GM23338 (cell line): ENCODE data around the gene PRSS36. TPM values are rescaled to one million over a fixed set of nuclear protein-coding genes. Genes with fewer than 3 reads are reported as not detected.
A peak's percentile ranks its signal among the peaks of the same experiment; 100 is the strongest.

ENCODE experiments used
- ATAC-seq: fragments of 200-7000 bp; cut with Tn5 transposase; 3 replicates; pipeline ENCODE4 v1.9.1; 2020
- DNase-seq: peaks from one replicate; pipeline ENCODE4 v3.0.0-alpha.2; 2015; ENCODE audit warnings: low spot score
- H2AFZ ChIP-seq: fragments of 200-600 bp; sonication (generic); 2 replicates; pipeline ENCODE4 v1.8.0; 2016; ENCODE audit warnings: antibody characterized with exemption, mild to moderate bottlenecking, moderate library complexity
- H3F3A ChIP-seq: fragments of 200-600 bp; sonication (generic); replicated peaks from 2 replicates; pipeline ENCODE4 v1.8.0; 2017; ENCODE audit warnings: antibody characterized with exemption, mixed run types, low read depth
- H3K27ac ChIP-seq: fragments of 200-600 bp; sonication (generic); 2 replicates; pipeline ENCODE4 v1.6.1; 2016; ENCODE audit warnings: low read depth
- H3K27me3 ChIP-seq: fragments of 200-600 bp; sonication (generic); 2 replicates; pipeline ENCODE4 v1.8.0; 2016; ENCODE audit warnings: mild to moderate bottlenecking, mixed run types, moderate library complexity; ENCODE audit not compliant: insufficient read depth
- H3K36me3 ChIP-seq: fragments of 200-600 bp; sonication (generic); 2 replicates; pipeline ENCODE4 v1.8.0; 2016; ENCODE audit warnings: mild to moderate bottlenecking; ENCODE audit not compliant: insufficient read depth
- H3K4me1 ChIP-seq: fragments of 200-600 bp; sonication (generic); 2 replicates; pipeline ENCODE4 v1.8.0; 2016; ENCODE audit warnings: mild to moderate bottlenecking, moderate library complexity; ENCODE audit not compliant: insufficient read depth
- H3K4me2 ChIP-seq: fragments of 200-600 bp; sonication (generic); 2 replicates; pipeline ENCODE4 v1.7.1; 2017; ENCODE audit warnings: mixed run types
- H3K4me3 ChIP-seq: fragments of 200-600 bp; sonication (generic); 2 replicates; pipeline ENCODE4 v1.6.1; 2016; ENCODE audit warnings: mixed run types
- H3K79me2 ChIP-seq: fragments of 200-600 bp; sonication (generic); replicated peaks from 2 replicates; pipeline ENCODE4 v1.8.0; 2017; ENCODE audit warnings: mild to moderate bottlenecking; ENCODE audit not compliant: insufficient read depth
- H3K9me2 ChIP-seq: fragments of 200-600 bp; sonication (generic); 2 replicates; pipeline ENCODE4 v1.8.0; 2017; ENCODE audit not compliant: insufficient read depth
- H4K20me1 ChIP-seq: fragments of 200-600 bp; sonication (generic); replicated peaks from 2 replicates; pipeline ENCODE4 v1.8.0; 2017; ENCODE audit warnings: mild to moderate bottlenecking; ENCODE audit not compliant: insufficient read depth
- H3K27ac Mint-ChIP-seq: 2 replicates; pipeline ENCODE4 v1.8.0; 2020; ENCODE audit warnings: inconsistent platforms, mild to moderate bottlenecking, moderate library complexity, mixed read lengths
- H3K27me3 Mint-ChIP-seq: 3 replicates; pipeline ENCODE4 v1.8.0; 2022; ENCODE audit warnings: low read depth, mild to moderate bottlenecking, moderate library complexity, mixed read lengths, inconsistent platforms; ENCODE audit not compliant: insufficient read depth, poor library complexity
- H3K36me3 Mint-ChIP-seq: 3 replicates; pipeline ENCODE4 v1.8.0; 2021; ENCODE audit warnings: low read depth, mild to moderate bottlenecking, inconsistent platforms, moderate library complexity, mixed read lengths
- H3K4me1 Mint-ChIP-seq: 3 replicates; pipeline ENCODE4 v1.8.0; 2020; ENCODE audit warnings: mild to moderate bottlenecking, inconsistent platforms, mixed read lengths
- H3K4me3 Mint-ChIP-seq: 3 replicates; pipeline ENCODE4 v1.8.0; 2021; ENCODE audit warnings: moderate library complexity, mild to moderate bottlenecking, inconsistent platforms, mixed read lengths
- H3K9me3 Mint-ChIP-seq: 3 replicates; pipeline ENCODE4 v1.8.0; 2020; ENCODE audit warnings: moderate library complexity, mild to moderate bottlenecking, inconsistent platforms, mixed read lengths
- CREB1 ChIP-seq: fragments of 250-450 bp; sonication (Bioruptor Pico); IDR thresholded peaks from 2 replicates; pipeline ENCODE4 v1.5.0; 2020; ENCODE audit warnings: low read depth, mild to moderate bottlenecking, moderate library complexity
- EZH2phosphoT487 ChIP-seq: fragments of 200-600 bp; sonication (generic); IDR thresholded peaks from one replicate; pipeline ENCODE4 v1.8.1; 2018; ENCODE audit warnings: antibody characterized with exemption; ENCODE audit not compliant: unreplicated experiment
- JUNB ChIP-seq: IDR thresholded peaks from one replicate; pipeline ENCODE4 v1.6.1; 2016; ENCODE audit warnings: antibody characterized with exemption; ENCODE audit not compliant: unreplicated experiment
- NANOG ChIP-seq: IDR thresholded peaks from 2 replicates; pipeline ENCODE4 v1.6.1; 2016; ENCODE audit warnings: antibody characterized with exemption, borderline replicate concordance
- POLR2AphosphoS5 ChIP-seq: IDR thresholded peaks from 2 replicates; pipeline ENCODE4 v1.6.1; 2016; ENCODE audit warnings: antibody characterized with exemption, low read depth
- REST ChIP-seq: IDR thresholded peaks from one replicate; pipeline ENCODE4 v1.6.1; 2018; ENCODE audit warnings: antibody characterized with exemption; ENCODE audit not compliant: unreplicated experiment
- STAT1 ChIP-seq: IDR thresholded peaks from one replicate; pipeline ENCODE4 v1.6.1; 2016; ENCODE audit warnings: antibody characterized with exemption; ENCODE audit not compliant: unreplicated experiment
- ZNF114 ChIP-seq: fragments of 250-450 bp; sonication (Bioruptor Pico); IDR thresholded peaks from 2 replicates; pipeline ENCODE4 v1.5.0; 2020; ENCODE audit warnings: mild to moderate bottlenecking, moderate library complexity
- polyA plus RNA-seq: library from polyadenylated mRNA; unstranded; fragments of >200 nt; fragmentation: Nextera tagmentation; extraction: Ambion mirVana; gene quantifications from 2 replicates; pipeline ENCODE4 v1.2.1, GENCODE V29; 2016
- total RNA-seq: library from RNA; depleted of rRNA; stranded (reverse); fragments of >200 nt; shearing (Covaris generic); gene quantifications from 2 replicates; pipeline ENCODE4 v1.2.3, GENCODE V29; 2014
- TF ChIP-seq, protein P1 (sequence below): IDR thresholded peaks from 2 replicates; pipeline ENCODE4 v1.6.1; 2016; ENCODE audit warnings: antibody characterized with exemption
- TF ChIP-seq, protein P2 (sequence below), 2 experiments: fragments of 200-600 bp in 1 of 2; sonication (generic) in 1 of 2; conservative IDR thresholded peaks; 2 replicates each; pipeline versions ENCODE4 v1.5.1 to v1.6.1; 2016 to 2017; ENCODE audit warnings: antibody characterized with exemption in 2 of 2, low read depth in 2 of 2, mild to moderate bottlenecking in 2 of 2, moderate library complexity in 1 of 2

The PRSS36 gene
- total and polyA plus RNA-seq, 2 experiments from 2014 or later = 0.91 to 1.4 TPM

DNA sequence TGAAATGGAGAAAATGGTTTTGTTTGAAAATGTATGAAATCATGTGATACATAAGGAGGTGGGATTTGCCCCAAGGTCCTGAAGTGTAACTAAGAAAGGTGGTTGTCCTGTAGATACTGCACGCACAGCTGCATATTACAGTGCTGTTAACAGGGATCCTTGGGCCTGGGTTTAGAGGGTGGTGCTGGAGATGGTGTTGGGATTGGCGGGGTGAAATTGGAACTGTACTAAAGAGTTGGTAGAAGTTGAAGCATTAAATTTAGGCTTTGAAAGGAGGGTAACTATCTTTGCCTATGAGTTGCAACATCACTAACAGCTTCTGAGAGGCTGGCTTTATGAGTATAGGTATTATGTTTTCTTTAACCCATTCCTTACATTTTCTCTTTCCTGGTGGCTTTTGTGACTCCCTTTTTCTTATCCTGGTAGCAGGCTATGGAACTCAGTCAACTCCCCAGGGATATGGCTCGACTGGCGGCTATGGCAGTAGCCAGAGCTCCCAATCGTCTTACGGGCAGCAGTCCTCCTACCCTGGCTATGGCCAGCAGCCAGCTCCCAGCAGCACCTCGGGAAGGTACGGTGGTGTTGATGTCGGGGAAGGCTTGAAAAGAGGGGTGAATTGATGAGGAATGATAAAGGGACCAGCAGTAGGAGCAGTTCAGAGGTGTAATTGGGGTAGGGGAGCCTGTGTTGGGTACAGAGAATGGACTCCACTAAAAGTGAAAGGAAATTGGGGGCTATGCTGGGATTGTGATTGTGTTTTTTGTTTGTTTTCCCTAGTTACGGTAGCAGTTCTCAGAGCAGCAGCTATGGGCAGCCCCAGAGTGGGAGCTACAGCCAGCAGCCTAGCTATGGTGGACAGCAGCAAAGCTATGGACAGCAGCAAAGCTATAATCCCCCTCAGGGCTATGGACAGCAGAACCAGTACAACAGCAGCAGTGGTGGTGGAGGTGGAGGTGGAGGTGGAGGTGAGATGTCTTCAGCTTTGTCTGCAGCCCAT lies 33.9 kb upstream of the PRSS36 start:
- ATAC-seq (no peak), DNase-seq (no peak)
- Mint-ChIP-seq H3K36me3 (peaks cover 84% of the 10 kb centered on the region), H3K4me1 (peaks cover 45% of the 10 kb centered on the region), H3K27me3 (peaks cover 26% of the 10 kb centered on the region), H3K4me3 (peak overlapping the region; percentile 96), H3K27ac (peak overlapping the region; percentile 74), H3K9me3 (peaks cover 7% of the 10 kb centered on the region)
- peaks cover 47% of the 10 kb centered on the region for H3F3A ChIP-seq
- H3K4me1 ChIP-seq = peaks cover 20% of the 10 kb centered on the region
- peaks cover 70% of the 10 kb centered on the region for H3K36me3 ChIP-seq
- H4K20me1 ChIP-seq = peaks cover 68% of the 10 kb centered on the region
- peaks cover 88% of the 10 kb centered on the region for H3K79me2 ChIP-seq
- H3K4me2 ChIP-seq = peak overlapping the region; percentile 100
- peak overlapping the region; percentile 100 for H3K4me3 ChIP-seq
- TF ChIP-seq EZH2phosphoT487 (no peak), ZNF114 (CRISPR knock-in tag) (no peak)
- TF ChIP-seq, protein P1, sequence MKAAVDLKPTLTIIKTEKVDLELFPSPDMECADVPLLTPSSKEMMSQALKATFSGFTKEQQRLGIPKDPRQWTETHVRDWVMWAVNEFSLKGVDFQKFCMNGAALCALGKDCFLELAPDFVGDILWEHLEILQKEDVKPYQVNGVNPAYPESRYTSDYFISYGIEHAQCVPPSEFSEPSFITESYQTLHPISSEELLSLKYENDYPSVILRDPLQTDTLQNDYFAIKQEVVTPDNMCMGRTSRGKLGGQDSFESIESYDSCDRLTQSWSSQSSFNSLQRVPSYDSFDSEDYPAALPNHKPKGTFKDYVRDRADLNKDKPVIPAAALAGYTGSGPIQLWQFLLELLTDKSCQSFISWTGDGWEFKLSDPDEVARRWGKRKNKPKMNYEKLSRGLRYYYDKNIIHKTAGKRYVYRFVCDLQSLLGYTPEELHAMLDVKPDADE = no peak
- H3K27me3 ChIP-seq = no peaks in the 10 kb centered on the region
- H3K27ac ChIP-seq = no peak overlapping the region
- H2AFZ ChIP-seq = no peak overlapping the region
- H3K9me2 ChIP-seq = no peaks in the 10 kb centered on the region

- no peaks in the 10 kb centered on the region for H3K27me3 ChIP-seq
- peak overlapping the region; percentile 100 for H3K4me2 ChIP-seq
- Mint-ChIP-seq H3K36me3 (peaks cover 70% of the 10 kb centered on the region), H3K27me3 (peaks cover 24% of the 10 kb centered on the region), H3K4me1 (peaks cover 48% of the 10 kb centered on the region), H3K4me3 (peak overlapping the region; percentile 96), H3K27ac (peak overlapping the region; percentile 28; the same call in 1 of the 2 replicates), H3K9me3 (peaks cover 7% of the 10 kb centered on the region)
- H3F3A ChIP-seq = peaks cover 37% of the 10 kb centered on the region
- peaks cover 27% of the 10 kb centered on the region for H3K4me1 ChIP-seq
- H3K79me2 ChIP-seq = peaks cover 75% of the 10 kb centered on the region
- no peaks in the 10 kb centered on the region for H3K9me2 ChIP-seq
- H3K36me3 ChIP-seq = peaks cover 57% of the 10 kb centered on the region
- peaks cover 63% of the 10 kb centered on the region for H4K20me1 ChIP-seq
- no peak for DNase-seq
- no peak overlapping the region for H3K27ac ChIP-seq
- no peak for ATAC-seq
- no peak overlapping the region for H2AFZ ChIP-seq
- H3K4me3 ChIP-seq = peak overlapping the region; percentile 100
- TF ChIP-seq ZNF114 (CRISPR knock-in tag) (no peak), NANOG (no peak), POLR2AphosphoS5 (no peak), REST (no peak), EZH2phosphoT487 (no peak), CREB1 (CRISPR knock-in tag) (no peak), JUNB (no peak), STAT1 (no peak)
- TF ChIP-seq, protein P2, sequence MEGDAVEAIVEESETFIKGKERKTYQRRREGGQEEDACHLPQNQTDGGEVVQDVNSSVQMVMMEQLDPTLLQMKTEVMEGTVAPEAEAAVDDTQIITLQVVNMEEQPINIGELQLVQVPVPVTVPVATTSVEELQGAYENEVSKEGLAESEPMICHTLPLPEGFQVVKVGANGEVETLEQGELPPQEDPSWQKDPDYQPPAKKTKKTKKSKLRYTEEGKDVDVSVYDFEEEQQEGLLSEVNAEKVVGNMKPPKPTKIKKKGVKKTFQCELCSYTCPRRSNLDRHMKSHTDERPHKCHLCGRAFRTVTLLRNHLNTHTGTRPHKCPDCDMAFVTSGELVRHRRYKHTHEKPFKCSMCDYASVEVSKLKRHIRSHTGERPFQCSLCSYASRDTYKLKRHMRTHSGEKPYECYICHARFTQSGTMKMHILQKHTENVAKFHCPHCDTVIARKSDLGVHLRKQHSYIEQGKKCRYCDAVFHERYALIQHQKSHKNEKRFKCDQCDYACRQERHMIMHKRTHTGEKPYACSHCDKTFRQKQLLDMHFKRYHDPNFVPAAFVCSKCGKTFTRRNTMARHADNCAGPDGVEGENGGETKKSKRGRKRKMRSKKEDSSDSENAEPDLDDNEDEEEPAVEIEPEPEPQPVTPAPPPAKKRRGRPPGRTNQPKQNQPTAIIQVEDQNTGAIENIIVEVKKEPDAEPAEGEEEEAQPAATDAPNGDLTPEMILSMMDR (conservative IDR thresholded peaks at IDR 0.05; ENCODE audit: low read depth in 2 of 2) = no peak
- TF ChIP-seq, protein P1 = no peak
These were observed 32.5 kb upstream of the PRSS36 start for GRCh38 chr16:31182391-31182790.
